Forelimb muscle (tissue), 1 donor: ENCODE data around the gene CCNY. TPM values are rescaled to one million over a fixed set of nuclear protein-coding genes. Genes with fewer than 3 reads are reported as not detected.

Experiments
- DNase-seq: peaks from one replicate; pipeline ENCODE4 v3.0.0-alpha.2; 2013; ENCODE audit warnings: low read depth
- polyA plus RNA-seq: library from polyadenylated mRNA; unstranded; fragments of 120-200 nt; gene quantifications from one replicate; pipeline ENCODE4 v1.2.1, GENCODE V29; 2013; ENCODE audit not compliant: insufficient read length

Gene CCNY
- polyA plus RNA-seq, 1 donor, result 81.0 TPM

GRCh38 chr10:35579726-35580422 is 243.6 kb downstream of the CCNY start:
- DNase-seq, result no peak

GRCh38 chr10:35580423-35580770 is 244.1 kb downstream of the CCNY start:
- DNase-seq, result no peak

GRCh38 chr10:35581655-35582054 is 245.3 kb downstream of the CCNY start:
- DNase-seq, result no peak

- DNase-seq, result no peak
Observed at GRCh38 chr10:35584946-35585345, 248.6 kb downstream of the CCNY start.

GRCh38 chr10:35585356-35585755 is 249.0 kb downstream of the CCNY start:
- no peak for DNase-seq

GRCh38 chr10:35585903-35586535 is 249.7 kb downstream of the CCNY start:
- DNase-seq, result no peak

GRCh38 chr10:35588836-35589235 is 252.5 kb downstream of the CCNY start:
- DNase-seq, result no peak

GRCh38 chr10:35592441-35592840 is 256.1 kb downstream of the CCNY start:
- no peak for DNase-seq

GRCh38 chr10:35594115-35595079 is 258.1 kb downstream of the CCNY start:
- no peak for DNase-seq

GRCh38 chr10:35595106-35595505 is 258.8 kb downstream of the CCNY start:
- no peak for DNase-seq

GRCh38 chr10:35598379-35598778 is 262.1 kb downstream of the CCNY start:
- no peak for DNase-seq

- DNase-seq, result no peak
Observed at GRCh38 chr10:35600193-35600592, 263.9 kb downstream of the CCNY start.

- DNase-seq, result no peak
Observed at GRCh38 chr10:35605191-35605590, 268.9 kb downstream of the CCNY start, which contains the start of gene GJD4. Gene GJD4 (plus strand): TSS chr10:35605341. CDS start chr10:35605568, 227 bp downstream.

GRCh38 chr10:35606430-35606829 is 270.1 kb downstream of the CCNY start:
- DNase-seq, result no peak

GRCh38 chr10:35607475-35608327 is 271.4 kb downstream of the CCNY start:
- no peak for DNase-seq

GRCh38 chr10:35608328-35608672 is 272.0 kb downstream of the CCNY start:
- no peak for DNase-seq

GRCh38 chr10:35611750-35612149 is 275.4 kb downstream of the CCNY start:
- no peak for DNase-seq

GRCh38 chr10:35612385-35613106 is 276.2 kb downstream of the CCNY start:
- no peak for DNase-seq

- DNase-seq, result no peak
Observed at GRCh38 chr10:35613107-35613440, 276.8 kb downstream of the CCNY start.

- DNase-seq, result no peak
Observed at GRCh38 chr10:35613597-35614226, 277.4 kb downstream of the CCNY start.

- no peak for DNase-seq
Observed at GRCh38 chr10:35614312-35614711, 278.0 kb downstream of the CCNY start.
